Ovary (tissue), 9 donors: ENCODE measurements around the gene STXBP1. TPM values are rescaled to one million over a fixed set of nuclear protein-coding genes. Genes with fewer than 3 reads are reported as not detected.
"Not testable (repeated sequence)": the region's sequence is repeated elsewhere in the genome, so short reads cannot be mapped to it uniquely, and the experiment has no call there.

ENCODE experiments used
- DNase-seq, 5 donors: peaks; one replicate each; pipeline ENCODE4 v3.0.0-alpha.2; 2019 to 2020
- H3K27ac ChIP-seq, 2 donors: fragments of 200-600 bp; one replicate each; pipeline versions ENCODE4 v1.5.1 to v1.8.0; 2019 to 2022
- H3K27me3 ChIP-seq: fragments of 200-600 bp; one replicate; pipeline ENCODE4 v1.8.0; 2022
- H3K36me3 ChIP-seq: fragments of 200-600 bp; sonication (generic); one replicate; pipeline ENCODE4 v1.5.1; 2019
- H3K4me1 ChIP-seq: one replicate; pipeline ENCODE4 v1.8.1; 2013; ENCODE audit warnings: mild to moderate bottlenecking, moderate library complexity; ENCODE audit not compliant: insufficient read depth
- H3K4me3 ChIP-seq: fragments of 200-600 bp; sonication (generic); one replicate; pipeline ENCODE4 v1.5.1; 2017
- H3K9me3 ChIP-seq, 2 donors: fragments of 200-600 bp in 1 of 2; sonication (generic) in 1 of 2; one replicate each; pipeline versions ENCODE4 v1.5.1 to v1.8.1; 2013 to 2019; ENCODE audit warnings: mild to moderate bottlenecking in 1 of 2, moderate library complexity in 1 of 2
- EP300 ChIP-seq: sonication (generic); formaldehyde crosslinking; IDR thresholded peaks from one replicate; pipeline ENCODE4 v1.6.1; 2017; ENCODE audit warnings: antibody characterized with exemption
- POLR2A ChIP-seq: fragments of 450-650 bp; IDR thresholded peaks from one replicate; pipeline ENCODE4 v1.6.1; 2017; ENCODE audit warnings: antibody characterized with exemption, mild to moderate bottlenecking, moderate library complexity
- WGBS, 3 donors: extraction: QIAGEN DNeasy Blood & Tissue Kit in 1 of 3; methylation state at CpG; one replicate each; pipeline versions ENCODE4 v1.1.5 to v1.1.7; 2013 to 2017; 5-methylcytosine and 5-hydroxymethylcytosine counted together
- intact Hi-C, 4 donors: fragments of 100-400 bp; cut with DNase I; formaldehyde crosslinking; loops; one replicate each; pipeline versions ENCODE4 v1.11.0 to v1.15.1; 2022 to 2023
- polyA plus RNA-seq, 2 donors: library from polyadenylated mRNA; stranded (reverse); fragments of 200-250 nt in 1 of 2; fragments of 350-450 nt in 1 of 2; fragmentation: Illumina TruSeq in 1 of 2; extraction: RNeasy Lipid Tissue Mini Kit (QIAGEN cat#74804) in 1 of 2; gene quantifications; one replicate each; pipeline ENCODE4 v1.2.3, GENCODE V29; 2013 to 2014
- total RNA-seq, 7 donors: library from RNA; depleted of rRNA in 2 of 7; stranded (reverse); fragments of >200 nt in 2 of 7; fragmentation: NEBNext Ultra II Directional in 3 of 7; extraction: Animal tissue kit (Norgen Biotek cat#: 25700) in 3 of 7; gene quantifications; one replicate each; pipeline versions ENCODE4 v1.1.0 to v1.2.4, GENCODE V29; 2016 to 2023
- TF ChIP-seq, protein P1 (sequence below), 3 donors: fragments of 450-650 bp in 2 of 3; fragments of 200-600 bp in 1 of 3; IDR thresholded peaks; one replicate each; pipeline versions ENCODE4 v1.5.1 to v1.8.0; 2016 to 2022; ENCODE audit warnings: antibody characterized with exemption in 3 of 3, mild to moderate bottlenecking in 1 of 3
- donor health status: DM: no; HTN: no; CAD: no; lungs with moderate emphysema.
- donor health status: DM: no; HTN: no; CAD: no.
- donor health status: Bipolar disorder and iron deficiency.
- donor health status: DM: yes; HTN: yes; CAD: no.
- donor health status: DM: no; HTN: no; CAD: no.
- donor health status: DM: yes; HTN: yes; CAD: no.

The STXBP1 gene
- total and polyA plus RNA-seq, 9 donors, result 18.8 to 102 (median 75.7) TPM

DNA sequence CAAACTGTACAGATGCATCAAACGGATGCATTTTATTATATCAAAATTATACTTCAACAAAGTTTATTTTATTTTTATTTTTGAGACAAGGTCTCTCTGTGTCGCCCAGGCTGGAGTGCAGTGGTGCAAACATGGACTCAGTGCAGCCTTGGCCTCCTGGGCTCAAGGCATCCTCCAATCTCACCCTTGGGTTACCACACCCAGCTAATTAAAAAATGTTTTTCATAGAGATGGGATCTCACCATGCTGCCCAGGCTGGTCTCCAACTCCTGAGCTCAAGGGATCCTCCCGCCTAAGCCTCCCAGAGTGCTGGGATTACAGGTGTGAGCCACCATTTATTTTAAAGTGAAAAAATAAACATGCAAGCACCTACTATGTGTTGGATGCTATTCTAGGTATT lies 40.1 kb upstream of the STXBP1 start:
- 80 to 91% (median 87%) methylated on average over 3 of the region's 3 CpGs for WGBS, 3 donors
- no peak for DNase-seq
- TF ChIP-seq, protein P1, sequence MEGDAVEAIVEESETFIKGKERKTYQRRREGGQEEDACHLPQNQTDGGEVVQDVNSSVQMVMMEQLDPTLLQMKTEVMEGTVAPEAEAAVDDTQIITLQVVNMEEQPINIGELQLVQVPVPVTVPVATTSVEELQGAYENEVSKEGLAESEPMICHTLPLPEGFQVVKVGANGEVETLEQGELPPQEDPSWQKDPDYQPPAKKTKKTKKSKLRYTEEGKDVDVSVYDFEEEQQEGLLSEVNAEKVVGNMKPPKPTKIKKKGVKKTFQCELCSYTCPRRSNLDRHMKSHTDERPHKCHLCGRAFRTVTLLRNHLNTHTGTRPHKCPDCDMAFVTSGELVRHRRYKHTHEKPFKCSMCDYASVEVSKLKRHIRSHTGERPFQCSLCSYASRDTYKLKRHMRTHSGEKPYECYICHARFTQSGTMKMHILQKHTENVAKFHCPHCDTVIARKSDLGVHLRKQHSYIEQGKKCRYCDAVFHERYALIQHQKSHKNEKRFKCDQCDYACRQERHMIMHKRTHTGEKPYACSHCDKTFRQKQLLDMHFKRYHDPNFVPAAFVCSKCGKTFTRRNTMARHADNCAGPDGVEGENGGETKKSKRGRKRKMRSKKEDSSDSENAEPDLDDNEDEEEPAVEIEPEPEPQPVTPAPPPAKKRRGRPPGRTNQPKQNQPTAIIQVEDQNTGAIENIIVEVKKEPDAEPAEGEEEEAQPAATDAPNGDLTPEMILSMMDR (IDR thresholded peaks at IDR 0.05), result no peak
- no peak for TF ChIP-seq EP300
- Histone ChIP-seq H3K36me3 (no peaks in the 10 kb centered on the region), H3K9me3 (no peaks in the 10 kb centered on the region), H3K4me3 (no peak overlapping the region), H3K4me1 (peaks cover 5% of the 10 kb centered on the region), H3K27ac (no peak overlapping the region), H3K27me3 (no peaks in the 10 kb centered on the region)
- intact Hi-C loops, result no loop called here

DNA sequence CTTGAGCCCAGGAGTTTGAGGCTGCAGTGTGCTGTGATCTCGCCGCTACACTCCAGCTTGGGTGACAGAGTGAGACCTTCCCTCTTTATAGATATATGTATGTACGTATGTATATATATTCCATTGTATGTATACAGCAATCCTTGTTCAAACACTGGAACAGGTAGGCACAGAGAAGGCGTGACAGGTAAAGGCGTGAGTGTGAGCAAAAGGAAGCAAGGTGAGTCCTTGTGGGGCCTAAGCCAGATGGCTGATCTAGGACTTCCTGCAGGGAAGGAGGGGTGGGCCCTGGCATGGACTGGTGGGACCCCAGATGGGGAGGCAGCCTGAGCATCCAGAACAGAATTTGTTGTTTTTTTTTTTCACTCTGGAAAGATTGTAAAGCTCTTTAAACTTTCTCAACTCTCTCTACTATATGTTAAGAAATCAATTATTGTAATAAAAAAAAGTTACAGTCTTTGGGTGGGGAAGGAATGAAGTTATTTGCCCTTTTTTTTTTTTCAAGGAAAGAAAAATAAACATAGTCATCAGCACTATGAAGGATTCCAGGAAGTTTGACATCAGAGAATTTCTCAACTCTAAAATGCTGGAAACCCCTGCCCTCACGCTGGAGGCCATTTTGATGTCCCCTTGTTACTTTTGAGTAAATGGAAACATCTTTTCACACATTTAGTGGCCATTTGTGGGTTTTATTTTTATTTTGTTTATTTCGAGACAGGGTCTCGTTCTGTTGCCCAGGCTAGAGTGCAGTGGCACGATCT lies 38.9 kb upstream of the STXBP1 start:
- DNase-seq, result no peak
- no peaks in the 10 kb centered on the region for H3K27me3 ChIP-seq
- WGBS, 3 donors, result 90 to 92% (median 91%) methylated on average over 9 of the region's 9 CpGs
- H3K36me3 ChIP-seq, result no peaks in the 10 kb centered on the region
- no peaks in the 10 kb centered on the region for H3K9me3 ChIP-seq
- TF ChIP-seq POLR2A (no peak), EP300 (peak; percentile 43)
- TF ChIP-seq, protein P1 (IDR thresholded peaks at IDR 0.05), result no peak
- intact Hi-C loops, result no loop called here
- peak overlapping the region in 1 of 2 donors; percentile 49 for H3K27ac ChIP-seq
- H3K4me1 ChIP-seq, result peaks cover 5% of the 10 kb centered on the region
- H3K4me3 ChIP-seq, result no peak overlapping the region

DNA sequence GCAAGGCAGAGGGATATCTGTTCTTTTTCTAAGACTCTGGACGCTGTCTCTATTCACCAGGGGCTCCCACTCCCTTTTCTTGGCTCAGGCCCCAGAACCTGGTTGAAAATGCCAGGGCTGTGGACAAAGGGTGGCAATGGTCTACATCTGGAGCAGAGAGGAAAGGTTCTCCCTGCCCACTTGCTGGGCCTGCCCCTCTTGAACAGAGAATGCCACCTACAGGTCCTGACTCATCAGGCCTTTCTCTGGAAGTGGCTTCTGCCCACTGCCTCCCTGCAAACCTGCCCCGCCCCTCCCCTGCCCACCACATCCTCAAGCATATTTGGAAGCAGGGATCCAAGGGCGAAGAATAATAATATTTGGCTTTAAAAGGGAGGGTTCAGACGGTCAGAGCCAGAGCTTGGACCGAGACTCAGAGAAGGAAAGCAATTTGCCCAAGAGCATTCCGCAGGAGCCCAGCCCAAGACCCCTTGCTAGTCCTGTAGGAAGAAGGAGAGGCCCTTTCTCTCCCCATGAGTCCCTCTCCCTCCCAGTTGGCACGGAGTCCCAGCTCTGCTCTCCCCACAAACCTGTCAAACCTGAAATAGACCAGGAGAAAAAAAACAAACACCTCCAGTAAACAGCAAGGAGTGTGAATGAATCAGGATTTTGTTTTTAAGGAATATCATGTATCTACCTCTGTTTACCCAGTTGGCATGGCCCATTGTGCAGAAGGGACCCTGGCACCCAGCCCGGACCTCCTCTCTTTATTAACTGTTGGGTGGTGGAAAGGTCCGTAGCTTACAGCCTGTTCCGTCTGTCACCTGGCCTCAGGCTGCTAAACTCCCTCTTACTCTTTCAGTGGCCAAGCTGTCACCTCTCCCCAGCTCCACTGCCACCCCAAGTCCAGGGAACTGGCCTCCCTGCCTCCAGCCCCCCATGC lies 37.7 kb upstream of the STXBP1 start:
- no peaks in the 10 kb centered on the region for H3K36me3 ChIP-seq
- no peaks in the 10 kb centered on the region for H3K27me3 ChIP-seq
- DNase-seq, result no peak
- TF ChIP-seq POLR2A (no peak), EP300 (no peak)
- TF ChIP-seq, protein P1 (IDR thresholded peaks at IDR 0.05), result no peak
- intact Hi-C loops, result no loop called here
- H3K4me3 ChIP-seq, result no peak overlapping the region
- peaks cover 9% of the 10 kb centered on the region for H3K4me1 ChIP-seq
- WGBS, 3 donors, result 22 to 33% (median 28%) methylated on average over 10 of the region's 10 CpGs
- peak overlapping the region in 1 of 2 donors; percentile 49 for H3K27ac ChIP-seq
- no peaks in the 10 kb centered on the region for H3K9me3 ChIP-seq

DNA sequence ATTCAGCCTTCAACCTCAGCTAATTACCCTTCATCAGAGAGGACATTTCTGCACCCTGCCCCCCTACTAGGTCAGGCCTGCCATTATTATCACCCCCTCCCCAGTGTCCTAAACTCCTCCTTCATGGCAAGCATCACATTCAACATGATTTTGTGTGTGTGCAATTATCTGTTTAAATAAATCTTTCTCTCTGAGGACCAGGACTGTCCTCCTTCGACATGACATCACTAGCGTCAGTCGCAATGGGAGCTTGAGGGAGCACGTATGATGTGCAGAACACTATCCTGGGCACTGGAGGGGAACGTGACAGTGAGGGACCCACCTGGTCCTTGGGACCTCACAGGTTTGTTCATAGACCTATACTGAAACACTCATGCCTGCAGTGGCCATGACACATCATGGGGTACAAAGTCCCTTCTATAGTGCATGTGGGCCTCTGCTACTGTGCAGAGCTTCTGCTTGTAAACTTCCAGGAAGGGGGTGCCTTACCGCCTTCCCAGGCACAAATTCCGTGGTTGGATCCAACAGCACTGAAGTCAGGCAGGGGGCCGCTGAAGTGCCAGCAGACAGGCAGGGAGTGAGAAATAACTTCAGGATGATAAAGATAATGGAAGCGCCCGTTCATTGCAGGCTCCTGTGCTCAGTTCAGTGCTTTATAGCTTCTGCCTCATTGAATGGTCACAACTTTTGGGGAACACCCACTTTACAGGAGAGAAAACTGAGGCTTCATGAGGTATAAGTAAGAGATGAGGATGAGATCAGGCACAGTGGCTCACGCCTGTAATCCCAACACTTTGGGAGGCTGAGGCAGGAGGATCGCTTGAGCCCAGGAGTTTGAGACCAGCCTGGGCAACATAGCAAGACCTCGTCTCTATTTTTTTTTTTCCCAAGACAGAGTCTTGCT lies 36.0 kb upstream of the STXBP1 start:
- H3K36me3 ChIP-seq, result no peaks in the 10 kb centered on the region
- H3K27ac ChIP-seq, result no peak overlapping the region
- TF ChIP-seq POLR2A (no peak), EP300 (no peak)
- TF ChIP-seq, protein P1 (IDR thresholded peaks at IDR 0.05), result no peak
- peaks cover 16% of the 10 kb centered on the region for H3K4me1 ChIP-seq
- WGBS, 3 donors, result 88 to 90% (median 90%) methylated on average over 13 of the region's 13 CpGs
- H3K27me3 ChIP-seq, result no peaks in the 10 kb centered on the region
- intact Hi-C loops, result no loop called here
- H3K9me3 ChIP-seq, result no peaks in the 10 kb centered on the region
- no peak for DNase-seq
- H3K4me3 ChIP-seq, result no peak overlapping the region

DNA sequence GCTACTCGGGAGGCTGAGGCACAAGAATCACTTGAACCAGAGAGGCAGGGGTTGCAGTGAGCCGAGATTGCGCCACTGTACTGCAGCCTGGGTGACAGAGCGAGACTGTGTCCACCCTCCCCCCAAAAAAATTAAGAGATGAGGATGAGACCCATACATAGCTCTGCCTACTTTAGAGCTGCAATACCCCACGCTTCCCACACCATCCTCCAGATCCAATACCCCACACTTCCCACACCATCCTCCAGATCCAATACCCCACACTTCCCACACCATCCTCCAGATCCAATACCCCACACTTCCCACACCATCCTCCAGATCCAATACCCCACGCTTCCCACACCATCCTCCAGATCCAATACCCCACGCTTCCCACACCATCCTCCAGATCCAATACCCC lies 34.9 kb upstream of the STXBP1 start:
- H3K9me3 ChIP-seq, H3K36me3 ChIP-seq, intact Hi-C loops, H3K27me3 ChIP-seq, H3K27ac ChIP-seq, H3K4me3 ChIP-seq, DNase-seq: not testable (repeated sequence)
- 89 to 93% (median 92%) methylated on average over 5 to 7 of the region's 7 CpGs for WGBS, 3 donors
- peaks cover 16% of the 10 kb centered on the region for H3K4me1 ChIP-seq
